Stimulated activated naive CD8-positive, alpha-beta T cell treated with anti-CD3 and anti-CD28 coated beads, Interleukin-15, Interleukin-2, amounts not matched to agents 100 U/mL and 50 U/mL, for 24 hours (primary cell): ENCODE results near the gene SYNJ2.
A peak's percentile ranks its signal among the peaks of the same experiment; 100 is the strongest.

ENCODE experiments used
- ATAC-seq: fragments of 150-1000 bp; cut with Tn5 transposase; one replicate; pipeline ENCODE4 v1.10.0; 2021
- DNase-seq: peaks from one replicate; pipeline ENCODE4 v3.0.0; 2021

SYNJ2 gene

GRCh38 chr6:157982102-157982562, 469 bp downstream of the SYNJ2 start:
- peak; percentile 48 for DNase-seq
- ATAC-seq = no peak

- DNase-seq = no peak
Observed at GRCh38 chr6:157982563-157983405, 1.1 kb downstream of the SYNJ2 start.

GRCh38 chr6:157983406-157984119, 1.9 kb downstream of the SYNJ2 start:
- ATAC-seq (no peak), DNase-seq (no peak)

More at GRCh38 chr6:157982563-157983405, 1.1 kb downstream of the SYNJ2 start:
- no peak for ATAC-seq

GRCh38 chr6:157984128-157984527, 2.5 kb downstream of the SYNJ2 start:
- no peak for ATAC-seq
- no peak for DNase-seq

GRCh38 chr6:157984686-157985225, 3.1 kb downstream of the SYNJ2 start:
- ATAC-seq = no peak
- DNase-seq = peak; percentile 42

GRCh38 chr6:157985378-157986155, 3.9 kb downstream of the SYNJ2 start:
- ATAC-seq = no peak
- DNase-seq = no peak

- ATAC-seq (no peak), DNase-seq (no peak)
Observed at GRCh38 chr6:157987788-157988699, 6.4 kb downstream of the SYNJ2 start.

GRCh38 chr6:157988700-157989063, 7.0 kb downstream of the SYNJ2 start:
- ATAC-seq (no peak), DNase-seq (no peak)

- no peak for ATAC-seq
- DNase-seq = no peak
Observed at GRCh38 chr6:157989541-157990289, 8.1 kb downstream of the SYNJ2 start.

- DNase-seq = peak; percentile 45
Observed at GRCh38 chr6:157990321-157991066, 8.8 kb downstream of the SYNJ2 start.

GRCh38 chr6:157991067-157991432, 9.4 kb downstream of the SYNJ2 start:
- DNase-seq (no peak), ATAC-seq (no peak)

More at GRCh38 chr6:157990321-157991066, 8.8 kb downstream of the SYNJ2 start:
- peak; percentile 72 for ATAC-seq

GRCh38 chr6:157993076-157993475, 11.4 kb downstream of the SYNJ2 start:
- ATAC-seq = no peak
- no peak for DNase-seq

GRCh38 chr6:157994125-157994795, 12.6 kb downstream of the SYNJ2 start:
- no peak for ATAC-seq
- no peak for DNase-seq

GRCh38 chr6:157995458-157995857, 13.8 kb downstream of the SYNJ2 start:
- ATAC-seq (no peak), DNase-seq (no peak)

GRCh38 chr6:157996201-157996712, 14.6 kb downstream of the SYNJ2 start:
- DNase-seq (no peak), ATAC-seq (no peak)

- DNase-seq (no peak), ATAC-seq (no peak)
Observed at GRCh38 chr6:157996918-157997702, 15.4 kb downstream of the SYNJ2 start.

GRCh38 chr6:157997893-157998608, 16.4 kb downstream of the SYNJ2 start:
- DNase-seq (no peak), ATAC-seq (no peak)
